GM21576 (cell line): ENCODE measurements around the gene ALOX5.

Experiments
- ATAC-seq: cut with Tn5 transposase; IDR thresholded peaks from one replicate; pipeline ENCODE4 v1.9.1; 2021; ENCODE audit warnings: mild to moderate bottlenecking, moderate library complexity; ENCODE audit not compliant: unreplicated experiment

Gene ALOX5

GRCh38 chr10:45441239-45442190 lies 67.5 kb downstream of the ALOX5 start:
- no peak for ATAC-seq

- no peak for ATAC-seq
Measured at GRCh38 chr10:45442251-45442650, 68.2 kb downstream of the ALOX5 start.

DNA sequence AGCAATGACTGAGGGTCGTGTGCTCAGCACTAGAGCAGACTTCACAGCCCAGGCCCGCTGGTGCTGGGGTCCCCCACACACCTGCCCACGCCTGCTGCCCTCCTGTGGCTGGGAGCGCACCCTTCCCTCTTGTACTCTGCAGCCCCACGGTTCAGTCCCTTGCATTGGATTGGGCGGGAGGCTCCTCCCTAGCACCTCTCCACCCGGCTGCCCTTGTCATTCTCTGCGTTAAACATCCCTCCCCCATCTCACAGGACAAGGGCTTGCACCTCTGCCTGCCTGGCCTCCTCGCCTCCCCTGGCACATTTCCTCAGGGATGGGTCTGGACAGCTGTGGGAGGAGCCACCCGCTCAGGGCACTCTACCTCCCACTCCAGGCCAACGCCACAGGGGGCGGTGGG lies 68.6 kb downstream of the ALOX5 start:
- ATAC-seq, result no peak

GRCh38 chr10:45443101-45444009 lies 69.3 kb downstream of the ALOX5 start:
- no peak for ATAC-seq

GRCh38 chr10:45444022-45444421 lies 70.0 kb downstream of the ALOX5 start:
- no peak for ATAC-seq

- ATAC-seq, result no peak
Measured at GRCh38 chr10:45444976-45445898, 71.2 kb downstream of the ALOX5 start.

DNA sequence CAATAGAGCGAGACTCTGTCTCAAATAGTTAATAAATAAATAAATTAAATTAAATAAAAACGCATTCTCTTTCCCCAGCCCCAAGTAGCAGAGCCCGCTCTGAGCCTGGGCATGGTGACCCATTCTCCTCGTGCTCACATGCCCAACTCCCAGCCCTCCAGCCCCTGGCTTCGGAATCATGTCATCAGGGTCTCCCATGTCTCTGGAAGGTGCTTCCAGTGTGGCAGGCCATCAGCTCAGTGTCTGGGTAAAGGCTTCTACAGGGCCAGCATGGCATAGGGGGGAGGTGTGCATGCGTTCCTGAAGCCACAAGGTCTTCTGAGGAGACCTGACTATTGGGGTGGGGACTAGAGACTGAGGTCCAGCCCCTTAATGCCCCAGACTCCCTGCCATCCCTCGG lies 72.8 kb downstream of the ALOX5 start:
- ATAC-seq, result no peak

GRCh38 chr10:45447416-45447815 lies 73.4 kb downstream of the ALOX5 start:
- no peak for ATAC-seq

DNA sequence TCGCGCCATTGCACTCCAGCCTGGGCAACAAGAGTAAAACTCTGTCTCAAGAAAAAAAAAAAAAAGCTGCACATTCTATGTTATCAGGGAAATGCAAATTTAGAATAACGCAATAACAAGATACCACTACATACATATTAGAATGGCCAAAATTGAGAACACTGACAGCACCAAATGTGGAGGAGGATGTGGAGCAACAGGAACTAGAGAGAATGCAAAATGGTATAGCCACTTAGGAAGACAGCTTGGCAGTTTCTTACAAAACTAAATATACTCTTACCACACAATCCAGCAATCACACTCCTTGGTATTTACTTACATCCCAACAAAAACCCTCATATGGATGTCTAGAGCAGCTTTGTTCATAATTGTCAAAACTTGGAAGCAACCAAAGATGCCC lies 76.8 kb downstream of the ALOX5 start:
- ATAC-seq, result no peak

GRCh38 chr10:45451407-45451806 lies 77.4 kb downstream of the ALOX5 start:
- ATAC-seq, result no peak

DNA sequence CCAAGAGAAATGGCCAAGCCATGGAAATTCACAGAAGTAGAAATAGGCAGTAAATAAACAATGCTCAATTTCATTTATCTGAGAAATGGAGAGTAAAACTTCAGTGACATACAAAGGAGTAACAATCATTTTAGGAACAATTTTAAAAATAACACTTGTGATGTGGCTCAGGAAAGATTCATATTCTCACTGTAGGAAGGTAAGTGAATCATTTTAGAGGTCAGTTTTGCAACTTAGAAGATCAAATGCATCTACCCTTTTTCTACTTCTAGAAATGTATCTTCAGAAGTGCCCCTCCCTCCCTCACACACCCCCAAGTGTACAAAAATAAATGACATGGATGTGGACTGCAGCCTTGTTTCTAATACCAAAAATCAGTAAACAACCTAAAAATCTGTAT lies 78.3 kb downstream of the ALOX5 start:
- no peak for ATAC-seq

DNA sequence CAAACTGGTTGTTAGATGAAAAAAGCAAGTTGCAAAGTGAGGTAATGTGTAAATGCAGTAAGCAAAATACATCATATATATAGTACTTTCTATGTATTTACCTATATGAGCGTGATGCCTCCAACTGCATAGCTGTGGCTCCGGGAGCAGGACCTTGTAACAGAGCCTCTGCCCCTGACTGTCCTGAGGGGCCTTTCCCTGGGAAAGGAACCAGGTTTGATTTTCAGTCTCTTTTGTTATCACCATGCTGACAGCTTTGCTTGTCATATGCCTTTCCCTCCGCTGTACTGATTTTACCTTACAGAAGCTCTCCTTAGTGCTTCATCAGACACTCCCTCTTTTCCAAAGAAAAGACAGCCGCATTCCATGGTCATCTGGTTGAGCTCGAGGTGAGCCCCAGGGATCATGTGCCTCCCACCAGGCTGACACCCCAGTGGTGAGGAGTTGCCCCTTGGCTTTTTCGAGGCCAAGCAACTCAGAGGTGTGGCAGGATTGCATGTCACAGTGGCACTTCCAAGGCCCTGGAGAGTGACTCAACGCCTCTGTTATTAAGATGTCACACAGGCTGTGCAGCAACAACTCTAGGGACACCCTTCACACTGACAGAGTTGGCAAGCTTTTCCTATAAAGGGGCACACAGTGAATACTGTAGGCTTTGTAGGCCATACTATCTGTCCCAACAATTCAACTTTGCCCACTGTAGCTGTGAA lies 78.9 kb downstream of the ALOX5 start:
- no peak for ATAC-seq

DNA sequence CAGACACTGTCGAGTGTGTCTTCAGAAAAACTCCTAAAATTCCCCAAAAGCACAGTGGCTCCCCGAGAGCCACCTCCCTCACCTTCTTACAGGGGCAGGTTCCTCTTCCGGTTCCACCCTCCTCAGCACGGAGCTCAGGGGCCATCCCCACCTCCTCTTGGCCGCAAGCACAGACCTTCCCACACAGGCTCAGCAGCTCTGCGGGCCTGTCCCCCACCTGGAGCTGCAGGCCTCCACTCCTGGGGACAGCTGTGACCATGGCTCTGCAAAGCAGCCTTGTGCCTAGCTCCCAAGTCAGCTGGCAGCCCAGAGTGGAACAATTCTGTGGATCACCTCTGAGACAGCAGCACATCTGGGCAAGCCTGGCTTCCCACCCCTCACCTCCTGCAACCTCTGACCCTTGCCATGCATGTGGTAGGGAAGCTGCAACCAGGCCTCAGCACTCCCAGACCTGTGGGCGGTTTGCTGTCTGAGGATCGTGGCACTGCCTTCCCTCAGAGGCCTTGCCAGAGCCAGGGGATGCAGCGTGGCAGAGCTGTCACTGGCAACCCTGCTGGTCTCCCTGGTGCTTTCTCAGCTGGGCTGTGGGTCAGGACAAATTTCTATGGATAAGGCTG lies 79.7 kb downstream of the ALOX5 start:
- ATAC-seq, result no peak

DNA sequence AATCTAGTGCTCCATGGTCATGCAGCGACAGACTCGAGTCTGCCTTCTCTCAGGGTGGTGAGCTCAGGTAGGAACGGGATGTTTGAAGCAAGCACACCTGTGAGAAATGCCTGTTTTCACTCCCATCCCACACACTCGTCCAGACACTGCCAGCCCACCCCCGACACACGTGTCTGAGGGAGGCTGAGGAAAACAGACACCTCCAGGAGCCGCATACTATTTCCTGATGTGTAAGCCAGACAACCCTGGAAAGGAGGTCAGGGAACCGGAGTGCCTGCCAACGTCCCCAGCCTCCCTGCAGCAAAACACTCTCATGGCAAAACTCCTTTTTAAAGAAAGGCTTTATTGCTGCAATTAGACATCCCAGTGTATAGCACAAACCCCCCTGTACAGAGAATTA lies 80.2 kb downstream of the ALOX5 start:
- no peak for ATAC-seq

DNA sequence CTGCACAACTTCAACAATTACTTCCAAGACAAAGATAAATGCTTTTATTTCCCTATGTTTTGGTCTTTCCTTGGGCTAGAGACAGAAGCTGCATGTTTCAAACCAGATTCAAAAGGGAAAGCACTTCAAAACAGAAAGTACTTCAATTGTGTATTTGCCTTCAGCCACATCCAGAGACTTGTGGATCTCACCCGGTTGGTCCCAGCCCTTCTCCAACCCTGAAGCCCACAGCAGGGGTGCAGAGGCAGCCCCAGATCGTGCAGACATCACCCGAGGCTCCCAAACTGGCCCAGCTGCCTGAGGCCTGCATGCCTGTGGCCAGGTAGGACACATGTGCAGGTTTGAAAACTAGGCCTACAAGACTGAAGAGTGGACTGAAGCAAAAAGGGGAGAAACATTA lies 80.8 kb downstream of the ALOX5 start:
- ATAC-seq, result peak; percentile 42

GRCh38 chr10:45456233-45456632 lies 82.2 kb downstream of the ALOX5 start:
- no peak for ATAC-seq

- ATAC-seq, result no peak
Measured at GRCh38 chr10:45456822-45457221, 82.8 kb downstream of the ALOX5 start.

DNA sequence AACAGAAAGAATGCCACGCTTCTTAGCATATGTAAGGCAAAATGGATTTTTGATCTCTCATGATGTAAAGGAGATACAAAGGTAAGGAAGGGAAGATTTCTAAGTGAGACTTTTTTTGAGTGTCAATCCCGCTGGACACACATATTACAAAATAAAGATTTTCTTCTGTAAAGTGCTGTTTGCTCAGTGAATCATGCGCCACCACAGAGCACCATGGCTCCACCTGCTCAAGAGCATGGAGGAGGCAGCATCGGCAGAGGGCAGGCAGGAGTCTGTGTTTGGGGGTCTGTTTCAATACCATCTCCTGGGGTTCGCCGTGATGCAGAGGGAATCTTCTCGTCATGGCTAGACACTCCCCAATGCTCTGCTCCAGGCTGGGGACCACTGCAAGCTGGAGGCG lies 83.5 kb downstream of the ALOX5 start:
- no peak for ATAC-seq

- peak; percentile 45 for ATAC-seq
Measured at GRCh38 chr10:45460235-45460878, 86.3 kb downstream of the ALOX5 start.
